ENCODE results near the gene TRIO. TPM values are rescaled to one million over a fixed set of nuclear protein-coding genes. Genes with fewer than 3 reads are reported as not detected.

Gene TRIO
- total RNA-seq, 1 experiment from 2014 or later, result 68.4 TPM

DNA sequence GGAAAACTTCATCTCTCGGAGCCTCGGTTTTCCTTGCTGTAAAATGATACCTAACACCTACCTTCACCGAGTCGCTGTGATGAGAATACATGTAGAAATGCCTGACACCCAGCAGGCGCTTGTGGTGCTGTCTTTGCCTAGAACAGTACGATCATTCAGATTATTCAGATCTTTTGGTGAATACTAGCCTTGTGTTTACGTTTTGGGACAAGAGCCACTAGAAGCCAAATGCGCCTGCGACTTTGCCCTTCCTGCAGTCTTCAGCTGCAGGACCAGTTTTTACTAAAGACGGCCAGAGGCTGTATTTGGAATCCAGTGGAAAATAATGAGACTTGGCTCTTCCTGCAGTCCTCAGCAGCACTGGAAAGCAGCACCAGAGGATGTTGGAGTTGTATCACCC is 189.6 kb downstream of the TRIO start:
- Histone ChIP-seq H4K20me1 (ENCODE audit: insufficient read depth) (no peaks in the 10 kb centered on the region), H3K4me2 (ENCODE audit: low read length) (no peak overlapping the region), H3K9me3 (ENCODE audit: control insufficient read depth in 1 of 2, insufficient read depth in 1 of 2, low read depth in 1 of 2, low read length in 2 of 2) (no peaks in the 10 kb centered on the region), H3K9ac (ENCODE audit: low read length) (no peak overlapping the region), H3K4me3 (replicated peaks in 1 of 2; ENCODE audit: low read depth in 1 of 2, low read length in 2 of 2) (no peak overlapping the region), H3K27me3 (ENCODE audit: insufficient read depth, low read length) (no peaks in the 10 kb centered on the region), H3K4me1 (ENCODE audit: control insufficient read depth in 1 of 2, insufficient read depth in 2 of 2, low read length in 2 of 2) (no peaks in the 10 kb centered on the region), H3K27ac (ENCODE audit: low read depth, low read length) (no peak overlapping the region), H3K9me2 (ENCODE audit: insufficient read depth) (no peaks in the 10 kb centered on the region), H3K36me3 (ENCODE audit: control insufficient read depth in 1 of 2, insufficient read depth in 2 of 2, low read length in 2 of 2) (peaks cover 3 to 8% of the 10 kb centered on the region in 2 experiments; a peak in 2 of 4 replicates), H3K79me2 (ENCODE audit: insufficient read depth, low read length) (peaks cover 5% of the 10 kb centered on the region; the same call in 1 of the 2 replicates), H2AFZ (ENCODE audit: low read depth, low read length, poor library complexity, severe bottlenecking) (no peak overlapping the region)
- intact Hi-C loops (cut with micrococcal nuclease), result no loop called here
- POLR2A ChIA-PET, result no interaction called here
- no TSS peak for BruUV-seq (replicated peaks)
- TF ChIP-seq SP1 (IDR thresholded peaks at IDR 0.05; ENCODE audit: low read depth) (no peak), CEBPB (IDR thresholded peaks at IDR 0.05; ENCODE audit: low read depth) (no peak), SRF (IDR thresholded peaks at IDR 0.05; ENCODE audit: low read depth) (no peak), EZH2 (IDR thresholded peaks at IDR 0.05) (no peak), ELF1 (IDR thresholded peaks at IDR 0.05; ENCODE audit: borderline replicate concordance, low read depth) (no peak), ZFX (IDR thresholded peaks at IDR 0.05) (no peak), ZNF274 (IDR thresholded peaks at IDR 0.05; ENCODE audit: low read depth, low read length) (no peak), POLR2A (IDR thresholded peaks at IDR 0.05; ENCODE audit: borderline replicate concordance, extremely low read depth, insufficient read depth, insufficient read length) (no peak), POLR2AphosphoS5 (IDR thresholded peaks at IDR 0.05; ENCODE audit: low read depth, low read length) (no peak), EGR1 (IDR thresholded peaks at IDR 0.05; ENCODE audit: low read depth) (no peak), YY1 (IDR thresholded peaks at IDR 0.05; ENCODE audit: extremely low read depth, insufficient replicate concordance, low read depth, low read length) (no peak), RAD21 (IDR thresholded peaks at IDR 0.05; ENCODE audit: low read depth) (no peak), TCF7L2 (IDR thresholded peaks at IDR 0.05; ENCODE audit: borderline replicate concordance, extremely low read depth, insufficient read depth, insufficient read length) (no peak), FOSL1 (IDR thresholded peaks at IDR 0.05; ENCODE audit: low read depth) (no peak), SIN3A (IDR thresholded peaks at IDR 0.05; ENCODE audit: low read depth) (no peak), ATF3 (IDR thresholded peaks at IDR 0.05) (no peak)
- TF ChIP-seq, protein P1, sequence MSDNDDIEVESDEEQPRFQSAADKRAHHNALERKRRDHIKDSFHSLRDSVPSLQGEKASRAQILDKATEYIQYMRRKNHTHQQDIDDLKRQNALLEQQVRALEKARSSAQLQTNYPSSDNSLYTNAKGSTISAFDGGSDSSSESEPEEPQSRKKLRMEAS (IDR thresholded peaks at IDR 0.05), result no peak
- no peak for ATAC-seq
- CTCF ChIA-PET, result no interaction called here
- RAD21 ChIA-PET (ENCODE audit: low non-redundant PET in 1 of 2, low total read pairs in 2 of 2, uncharacterized antibody in 2 of 2, unreplicated experiment in 2 of 2), result no interaction called here
- DNase-seq (ENCODE audit: low read depth, low spot score), result no peak

All from HCT116 (cell line).